GM18502 (cell line): ENCODE measurements around the gene DOC2B.
"Not testable (repeated sequence)": the region's sequence is repeated elsewhere in the genome, so short reads cannot be mapped to it uniquely, and the experiment has no call there.

Source experiments
- ATAC-seq: cut with Tn5 transposase; IDR thresholded peaks from one replicate; pipeline ENCODE4 v1.9.1; 2021; ENCODE audit warnings: mild to moderate bottlenecking; ENCODE audit not compliant: unreplicated experiment, poor library complexity

Gene DOC2B

GRCh38 chr17:181245-182049 is at the start of gene DOC2B:
TSS of gene DOC2B (minus strand) at chr17:181650. CDS start at chr17:181479, 171 bp downstream.
- no peak for ATAC-seq

- no peak for ATAC-seq
Measured at GRCh38 chr17:230395-230770, 48.9 kb upstream of the DOC2B start.

- no peak for ATAC-seq
Measured at GRCh38 chr17:229709-230394, 48.4 kb upstream of the DOC2B start.

- ATAC-seq = no peak
Measured at GRCh38 chr17:228951-229708, 47.7 kb upstream of the DOC2B start.

- no peak for ATAC-seq
Measured at GRCh38 chr17:227946-228615, 46.6 kb upstream of the DOC2B start.

GRCh38 chr17:227078-227945 is 45.9 kb upstream of the DOC2B start:
- ATAC-seq = no peak

GRCh38 chr17:226108-227077 is 44.9 kb upstream of the DOC2B start:
- ATAC-seq = no peak

GRCh38 chr17:225551-225950 is 44.1 kb upstream of the DOC2B start:
- no peak for ATAC-seq

GRCh38 chr17:224576-224975 is 43.1 kb upstream of the DOC2B start:
- not testable (repeated sequence) for ATAC-seq

- no peak for ATAC-seq
Measured at GRCh38 chr17:223723-224471, 42.4 kb upstream of the DOC2B start.

GRCh38 chr17:222172-222571 is 40.7 kb upstream of the DOC2B start:
- ATAC-seq = no peak

- no peak for ATAC-seq
Measured at GRCh38 chr17:219696-220095, 38.2 kb upstream of the DOC2B start.

- ATAC-seq = no peak
Measured at GRCh38 chr17:218432-219110, 37.1 kb upstream of the DOC2B start.

- no peak for ATAC-seq
Measured at GRCh38 chr17:216625-217024, 35.2 kb upstream of the DOC2B start.

- ATAC-seq = not testable (repeated sequence)
Measured at GRCh38 chr17:215563-216478, 34.4 kb upstream of the DOC2B start.

- ATAC-seq = no peak
Measured at GRCh38 chr17:214881-215331, 33.5 kb upstream of the DOC2B start.
